Gastroesophageal sphincter (tissue), 4 donors: Measurements from ENCODE around the gene LRBA. TPM values are rescaled to one million over a fixed set of nuclear protein-coding genes. Genes with fewer than 3 reads are reported as not detected.
"Not testable (repeated sequence)": the region's sequence is repeated elsewhere in the genome, so short reads cannot be mapped to it uniquely, and the experiment has no call there.

Experiments
- ATAC-seq: fragments of 150-250 bp; one replicate; pipeline ENCODE4 v1.9.1; 2016; ENCODE audit warnings: mild to moderate bottlenecking, moderate library complexity
- H3K27ac ChIP-seq, 4 donors: fragments of 200-600 bp; sonication (generic) in 3 of 4; 1 replicate in 3 of 4; 2 replicates in 1 of 4; pipeline ENCODE4 v1.5.1; 2016 to 2019
- H3K27me3 ChIP-seq: fragments of 200-600 bp; sonication (generic); one replicate; pipeline ENCODE4 v1.5.1; 2019
- H3K36me3 ChIP-seq, 2 donors: fragments of 200-600 bp; sonication (generic); one replicate each; pipeline ENCODE4 v1.5.1; 2019; ENCODE audit warnings: control low read depth in 1 of 2
- H3K4me1 ChIP-seq, 3 donors: fragments of 200-600 bp; sonication (generic); 1 replicate in 2 of 3; 2 replicates in 1 of 3; pipeline ENCODE4 v1.5.1; 2016 to 2019; ENCODE audit warnings: control low read depth in 2 of 3
- H3K4me3 ChIP-seq, 2 donors: fragments of 200-600 bp; sonication (generic); one replicate each; pipeline ENCODE4 v1.5.1; 2019; ENCODE audit warnings: mild to moderate bottlenecking in 1 of 2, moderate library complexity in 1 of 2
- H3K9me3 ChIP-seq, 3 donors: fragments of 200-600 bp; sonication (generic); one replicate each; pipeline ENCODE4 v1.5.1; 2017 to 2019; ENCODE audit warnings: control low read depth in 2 of 3
- CTCF ChIP-seq, 4 experiments: fragments of 200-600 bp in 2 of 4; fragments of 450-650 bp in 2 of 4; sonication (generic) in 1 of 4; IDR thresholded peaks; one replicate each; pipeline ENCODE4 v1.5.1; 2017 to 2019; ENCODE audit warnings: antibody characterized with exemption in 4 of 4, mild to moderate bottlenecking in 2 of 4, moderate library complexity in 2 of 4
- EP300 ChIP-seq: sonication (generic); formaldehyde crosslinking; IDR thresholded peaks from one replicate; pipeline ENCODE4 v1.6.1; 2017; ENCODE audit warnings: antibody characterized with exemption, mild to moderate bottlenecking
- POLR2A ChIP-seq, 2 donors: fragments of 450-650 bp; IDR thresholded peaks; one replicate each; pipeline ENCODE4 v1.6.1; 2017; ENCODE audit warnings: antibody characterized with exemption in 2 of 2, mild to moderate bottlenecking in 2 of 2, moderate library complexity in 1 of 2
- POLR2AphosphoS5 ChIP-seq: sonication (generic); formaldehyde crosslinking; IDR thresholded peaks from one replicate; pipeline ENCODE4 v1.6.1; 2017; ENCODE audit warnings: antibody characterized with exemption
- WGBS, 2 donors: methylation state at CpG; one replicate each; pipeline ENCODE4 v1.1.5; 2018; ENCODE audit warnings: low coverage in 1 of 2; 5-methylcytosine and 5-hydroxymethylcytosine counted together
- total RNA-seq, 4 donors: library from RNA; depleted of rRNA; stranded (reverse); fragments of >200 nt; gene quantifications; one replicate each; pipeline ENCODE4 v1.1.0, GENCODE V29; 2016

Gene LRBA
- total RNA-seq, 4 donors from 2014 or later, result 18.4 to 35.0 (median 23.2) TPM

GRCh38 chr4:150567070-150567469 lies 448.0 kb downstream of the LRBA start:
- ATAC-seq, result no peak
- WGBS, 2 donors, result 88 to 90% methylated on average over 2 to 3 of the region's 3 CpGs
- Histone ChIP-seq H3K9me3 (peaks cover 0 to 3% (median 0%) of the 10 kb centered on the region in 3 donors), H3K4me1 (no peaks in the 10 kb centered on the region), H3K4me3 (no peak overlapping the region), H3K27me3 (no peaks in the 10 kb centered on the region), H3K27ac (no peak overlapping the region), H3K36me3 (no peaks in the 10 kb centered on the region)
- no peak for TF ChIP-seq POLR2A (IDR thresholded peaks at IDR 0.05)
- no peak for TF ChIP-seq EP300
- TF ChIP-seq CTCF (IDR thresholded peaks at IDR 0.05), result no peak
- no peak for TF ChIP-seq POLR2AphosphoS5

GRCh38 chr4:150564967-150565366 lies 450.1 kb downstream of the LRBA start:
- H3K27me3 ChIP-seq, H3K4me1 ChIP-seq, H3K36me3 ChIP-seq, H3K27ac ChIP-seq, H3K4me3 ChIP-seq, H3K9me3 ChIP-seq, ATAC-seq: not testable (repeated sequence)
- 100% methylated on average over 2 of the region's 2 CpGs for WGBS, 2 donors

GRCh38 chr4:150562751-150563150 lies 452.3 kb downstream of the LRBA start:
- ATAC-seq, result no peak
- Histone ChIP-seq H3K4me3 (no peak overlapping the region), H3K27me3 (no peaks in the 10 kb centered on the region), H3K9me3 (peaks cover 0 to 3% (median 0%) of the 10 kb centered on the region in 3 donors), H3K4me1 (no peaks in the 10 kb centered on the region), H3K27ac (no peak overlapping the region), H3K36me3 (no peaks in the 10 kb centered on the region)
- TF ChIP-seq POLR2A (IDR thresholded peaks at IDR 0.05), result no peak
- no peak for TF ChIP-seq CTCF (IDR thresholded peaks at IDR 0.05)
- TF ChIP-seq EP300, result no peak
- TF ChIP-seq POLR2AphosphoS5, result no peak

GRCh38 chr4:150562250-150562649 lies 452.8 kb downstream of the LRBA start:
- Histone ChIP-seq H3K4me3 (no peak overlapping the region), H3K27ac (no peak overlapping the region), H3K9me3 (peaks cover 0 to 3% (median 0%) of the 10 kb centered on the region in 3 donors), H3K4me1 (no peaks in the 10 kb centered on the region), H3K27me3 (no peaks in the 10 kb centered on the region), H3K36me3 (no peaks in the 10 kb centered on the region)
- no peak for TF ChIP-seq POLR2AphosphoS5
- TF ChIP-seq POLR2A (IDR thresholded peaks at IDR 0.05), result no peak
- TF ChIP-seq EP300, result no peak
- no peak for TF ChIP-seq CTCF (IDR thresholded peaks at IDR 0.05)
- 88 to 92% methylated on average over 2 of the region's 2 CpGs for WGBS, 2 donors
- no peak for ATAC-seq

GRCh38 chr4:150561143-150561737 lies 453.8 kb downstream of the LRBA start:
- Histone ChIP-seq H3K36me3 (no peaks in the 10 kb centered on the region), H3K4me1 (no peaks in the 10 kb centered on the region), H3K4me3 (no peak overlapping the region), H3K9me3 (peaks cover 0 to 3% (median 0%) of the 10 kb centered on the region in 3 donors), H3K27ac (no peak overlapping the region), H3K27me3 (no peaks in the 10 kb centered on the region)
- ATAC-seq, result no peak
- TF ChIP-seq EP300, result no peak
- TF ChIP-seq POLR2A (IDR thresholded peaks at IDR 0.05), result no peak
- no peak for TF ChIP-seq POLR2AphosphoS5
- no peak for TF ChIP-seq CTCF (IDR thresholded peaks at IDR 0.05)
- WGBS, 2 donors, result 90 to 94% methylated on average over 2 of the region's 2 CpGs

GRCh38 chr4:150557811-150558210 lies 457.3 kb downstream of the LRBA start:
- not testable (repeated sequence) for H3K4me3 ChIP-seq, H3K36me3 ChIP-seq, H3K27me3 ChIP-seq, H3K27ac ChIP-seq, H3K9me3 ChIP-seq, ATAC-seq, H3K4me1 ChIP-seq
- WGBS, 2 donors, result 100% methylated on average over 3 of the region's 3 CpGs
